Measurements from ENCODE around the gene GVQW3. TPM values are rescaled to one million over a fixed set of nuclear protein-coding genes. Genes with fewer than 3 reads are reported as not detected.

Gene GVQW3
- total RNA-seq, 4 donors from 2014 or later: 1.8 to 8.1 (median 2.2) TPM

- no peaks in the 10 kb centered on the region for H3K27me3 ChIP-seq
- no peak for TF ChIP-seq EP300 (IDR thresholded peaks at IDR 0.05)
- TF ChIP-seq, protein P1, sequence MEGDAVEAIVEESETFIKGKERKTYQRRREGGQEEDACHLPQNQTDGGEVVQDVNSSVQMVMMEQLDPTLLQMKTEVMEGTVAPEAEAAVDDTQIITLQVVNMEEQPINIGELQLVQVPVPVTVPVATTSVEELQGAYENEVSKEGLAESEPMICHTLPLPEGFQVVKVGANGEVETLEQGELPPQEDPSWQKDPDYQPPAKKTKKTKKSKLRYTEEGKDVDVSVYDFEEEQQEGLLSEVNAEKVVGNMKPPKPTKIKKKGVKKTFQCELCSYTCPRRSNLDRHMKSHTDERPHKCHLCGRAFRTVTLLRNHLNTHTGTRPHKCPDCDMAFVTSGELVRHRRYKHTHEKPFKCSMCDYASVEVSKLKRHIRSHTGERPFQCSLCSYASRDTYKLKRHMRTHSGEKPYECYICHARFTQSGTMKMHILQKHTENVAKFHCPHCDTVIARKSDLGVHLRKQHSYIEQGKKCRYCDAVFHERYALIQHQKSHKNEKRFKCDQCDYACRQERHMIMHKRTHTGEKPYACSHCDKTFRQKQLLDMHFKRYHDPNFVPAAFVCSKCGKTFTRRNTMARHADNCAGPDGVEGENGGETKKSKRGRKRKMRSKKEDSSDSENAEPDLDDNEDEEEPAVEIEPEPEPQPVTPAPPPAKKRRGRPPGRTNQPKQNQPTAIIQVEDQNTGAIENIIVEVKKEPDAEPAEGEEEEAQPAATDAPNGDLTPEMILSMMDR (IDR thresholded peaks at IDR 0.05): no peak
- TF ChIP-seq POLR2A (IDR thresholded peaks at IDR 0.05): no peak
- no peaks in the 10 kb centered on the region for H3K4me1 ChIP-seq
- peaks cover 0 to under 1% (median 0%) of the 10 kb centered on the region in 3 donors for H3K36me3 ChIP-seq
- DNase-seq (ENCODE audit: low spot score in 2 of 2): no peak
- H3K9me3 ChIP-seq: no peaks in the 10 kb centered on the region
- 88 to 91% methylated on average over 1 of the region's 1 CpG for WGBS, 2 donors
- H3K27ac ChIP-seq: no peak overlapping the region
- no peak overlapping the region for H3K4me3 ChIP-seq
Observed at GRCh38 chr11:76436020-76436419, 54.9 kb downstream of the GVQW3 start.

- no peaks in the 10 kb centered on the region for H3K27me3 ChIP-seq
- H3K4me3 ChIP-seq: peak overlapping the region; percentile 80 to 92 (median 84)
- no peak for DNase-seq (ENCODE audit: low spot score in 2 of 2)
- TF ChIP-seq EP300 (IDR thresholded peaks at IDR 0.05) (no peak), POLR2A (IDR thresholded peaks at IDR 0.05) (no peak)
- TF ChIP-seq, protein P1 (IDR thresholded peaks at IDR 0.05): no peak
- H3K9me3 ChIP-seq: no peaks in the 10 kb centered on the region
- 36 to 40% methylated on average over 10 of the region's 10 CpGs for WGBS, 2 donors
- peak overlapping the region in 3 of 4 donors; percentile 87 to 94 (median 89) for H3K27ac ChIP-seq
- H3K4me1 ChIP-seq: peaks cover 3 to 31% (median 19%) of the 10 kb centered on the region in 4 donors
- H3K36me3 ChIP-seq: peaks cover 0 to 14% (median 0%) of the 10 kb centered on the region in 3 donors
Observed at GRCh38 chr11:76443268-76443980, 62.3 kb downstream of the GVQW3 start.

- Histone ChIP-seq H3K27me3 (no peaks in the 10 kb centered on the region), H3K4me1 (peaks cover 3 to 31% (median 19%) of the 10 kb centered on the region in 4 donors), H3K9me3 (no peaks in the 10 kb centered on the region), H3K4me3 (peak overlapping the region; percentile 80 to 92 (median 84)), H3K27ac (peak overlapping the region; percentile 87 to 94 (median 88)), H3K36me3 (peaks cover 0 to 15% (median 0%) of the 10 kb centered on the region in 3 donors)
- no peak for DNase-seq (ENCODE audit: low spot score in 2 of 2)
- no peak for TF ChIP-seq POLR2A (IDR thresholded peaks at IDR 0.05)
- TF ChIP-seq EP300 (IDR thresholded peaks at IDR 0.05): no peak
- TF ChIP-seq, protein P1 (IDR thresholded peaks at IDR 0.05): no peak
- 1% methylated on average over 10 of the region's 10 CpGs for WGBS, 2 donors
Observed at GRCh38 chr11:76444065-76444383, 62.9 kb downstream of the GVQW3 start.

DNA sequence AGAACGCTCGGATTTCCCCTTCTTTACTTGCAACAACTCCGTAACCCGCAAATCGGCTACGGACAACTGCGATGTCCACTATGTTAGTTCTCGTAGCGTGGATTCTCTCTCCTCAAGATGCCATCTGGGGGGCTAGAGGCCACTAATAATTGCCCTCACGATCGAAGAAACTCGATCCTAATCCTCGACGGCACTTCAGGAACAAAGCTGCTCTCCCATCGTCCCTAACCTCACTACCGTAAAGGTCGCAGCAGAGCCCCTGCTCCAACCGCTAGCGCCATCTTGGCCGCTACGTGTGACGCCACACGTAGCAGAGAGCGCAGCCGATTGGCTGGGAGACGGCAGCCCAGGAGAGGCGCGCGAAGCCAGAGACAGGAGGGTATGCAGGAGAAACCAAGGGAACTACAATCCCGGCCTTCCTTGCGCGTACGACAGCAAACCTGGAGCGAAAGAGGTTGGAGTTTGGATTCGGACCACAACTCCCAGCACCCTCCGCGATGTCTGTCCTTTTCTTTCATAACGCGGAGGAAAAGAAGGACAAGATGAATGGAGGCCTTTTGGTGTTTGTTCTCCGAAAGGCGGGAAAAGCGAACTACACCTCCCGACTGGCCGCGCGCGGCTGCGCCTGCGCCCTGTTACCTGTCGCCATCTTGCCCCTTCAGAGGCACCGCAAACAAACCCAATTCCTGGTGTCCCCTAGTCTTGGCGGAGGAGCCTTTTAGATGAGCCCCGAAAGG is 63.4 kb downstream of the GVQW3 start, which contains the start of gene EMSY:
Gene EMSY (plus strand): TSS at position 635 of the 737 bp plus-strand sequence. CDS start 1,921 bp downstream, outside the sequence.
- H3K36me3 ChIP-seq: peaks cover 0 to 15% (median 0%) of the 10 kb centered on the region in 3 donors
- peaks cover 3 to 31% (median 19%) of the 10 kb centered on the region in 4 donors for H3K4me1 ChIP-seq
- peak; percentile 83 to 100 for TF ChIP-seq EP300 (IDR thresholded peaks at IDR 0.05)
- TF ChIP-seq POLR2A (IDR thresholded peaks at IDR 0.05): peak; percentile 97 to 99
- TF ChIP-seq, protein P1 (IDR thresholded peaks at IDR 0.05): peak in 1 of 5 experiments; percentile 58
- peak; percentile 92 to 93 for DNase-seq (ENCODE audit: low spot score in 2 of 2)
- 0% methylated on average over 40 to 53 of the region's 53 CpGs for WGBS, 2 donors
- H3K9me3 ChIP-seq: no peaks in the 10 kb centered on the region
- H3K27ac ChIP-seq: peak within 1 kb of the TSS; percentile 87 to 94 (median 88)
- peak within 1 kb of the TSS; percentile 80 to 92 (median 84) for H3K4me3 ChIP-seq
- H3K27me3 ChIP-seq: no peaks in the 10 kb centered on the region

Measured in tibial nerve (tissue), 4 donors.